ENCODE data around the gene EIF1AY.
"Not testable (repeated sequence)": the region's sequence is repeated elsewhere in the genome, so short reads cannot be mapped to it uniquely, and the experiment has no call there.

Gene EIF1AY

GRCh38 chrY:20575531-20576121 is at the start of gene EIF1AY:
Gene EIF1AY (plus strand): TSS chrY:20575776. CDS start chrY:20575872, 96 bp downstream.
- no peak for DNase-seq

GRCh38 chrY:20528435-20528834 is 47.1 kb upstream of the EIF1AY start:
- no peak for DNase-seq

- DNase-seq = no peak
These were observed 37.4 kb upstream of the EIF1AY start for GRCh38 chrY:20538186-20538585.

GRCh38 chrY:20538933-20539332 is 36.6 kb upstream of the EIF1AY start:
- no peak for DNase-seq

- no peak for DNase-seq
These were observed 31.1 kb upstream of the EIF1AY start for GRCh38 chrY:20544451-20544960.

- DNase-seq = no peak
These were observed 29.5 kb upstream of the EIF1AY start for GRCh38 chrY:20546071-20546470.

- no peak for DNase-seq
These were observed 26.3 kb upstream of the EIF1AY start for GRCh38 chrY:20549289-20549688.

GRCh38 chrY:20551840-20552239 is 23.7 kb upstream of the EIF1AY start:
- no peak for DNase-seq

GRCh38 chrY:20552764-20553323 is 22.7 kb upstream of the EIF1AY start:
- not testable (repeated sequence) for DNase-seq

GRCh38 chrY:20555820-20556219 is 19.8 kb upstream of the EIF1AY start:
- no peak for DNase-seq

- DNase-seq = no peak
These were observed 16.9 kb upstream of the EIF1AY start for GRCh38 chrY:20558677-20559076.

- DNase-seq = no peak
These were observed 15.6 kb upstream of the EIF1AY start for GRCh38 chrY:20559873-20560512.

GRCh38 chrY:20571306-20571705 is 4.3 kb upstream of the EIF1AY start:
- DNase-seq = no peak

- no peak for DNase-seq
These were observed 930 bp downstream of the EIF1AY start for GRCh38 chrY:20576506-20576905.

GRCh38 chrY:20578206-20578605 is 2.6 kb downstream of the EIF1AY start:
- DNase-seq = no peak

- DNase-seq = no peak
These were observed 6.1 kb downstream of the EIF1AY start for GRCh38 chrY:20581687-20582086.

- DNase-seq = no peak
These were observed 10.6 kb downstream of the EIF1AY start for GRCh38 chrY:20586161-20586560.

Measured in activated CD4-positive, alpha-beta T cell treated with anti-CD3 and anti-CD28 coated beads, Interleukin-10, Interleukin-2, amounts not matched to agents 100 ng/mL and 50 ng/mL, durations not matched to agents 16 hours and 8 hours (primary cell).